ENCODE measurements around the gene ITGB7. TPM values are rescaled to one million over a fixed set of nuclear protein-coding genes. Genes with fewer than 3 reads are reported as not detected.
A peak's percentile ranks its signal among the peaks of the same experiment; 100 is the strongest.

Gene ITGB7
- total RNA-seq, 2 experiments from 2014 or later: 168 to 169 TPM

DNA sequence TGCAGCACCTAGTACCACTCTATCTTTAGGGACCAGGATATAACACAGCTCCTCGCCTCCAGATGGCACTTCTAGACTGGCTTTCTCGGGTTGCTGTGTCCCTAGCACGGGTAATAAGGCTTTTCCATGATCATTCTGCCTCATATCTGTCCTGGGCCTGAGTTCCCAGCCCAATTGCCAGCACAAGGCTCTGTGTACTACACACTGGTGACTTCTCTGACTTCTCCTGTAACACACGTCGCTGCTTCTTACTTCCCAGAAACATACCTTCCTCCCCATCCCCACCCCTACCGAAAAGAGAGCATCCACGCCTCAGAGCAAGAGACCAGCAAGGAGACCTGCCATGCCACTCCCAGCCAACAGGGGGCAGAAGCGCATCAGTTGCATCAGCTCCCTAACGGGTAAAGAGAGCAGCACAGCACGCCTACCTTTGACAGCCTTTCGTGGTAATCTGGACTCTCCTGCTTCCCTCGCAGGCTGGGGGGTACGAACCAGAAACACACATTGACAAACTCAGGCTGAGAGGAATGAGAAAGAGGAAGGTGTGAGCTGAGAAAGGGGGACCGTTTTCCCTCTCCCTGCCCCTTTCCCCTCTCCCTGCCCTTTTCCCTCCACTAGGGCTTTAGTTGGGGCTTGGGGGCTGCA, 47.7 kb downstream of the ITGB7 start:
- DNase-seq: peak; percentile 95
- no peak overlapping the region for H3K27ac Mint-ChIP-seq
- intact Hi-C loops (cut with micrococcal nuclease): loop anchor here (1.0 to 2.0 kb wide), 5 partner anchors 31 to 186 kb away; partner anchors contain the start of genes ITGB7 and PFDN5
- no peak overlapping the region for H3K4me3 Mint-ChIP-seq
- no peaks in the 10 kb centered on the region for H3K9me3 Mint-ChIP-seq
- ChIA-PET POLR2A (interaction anchor here (0.6 to 1.9 kb wide), 2 partner anchors 22 to 163 kb away, joined by 4 to 12 read pairs; partner anchors contain the start of genes AAAS, CSAD and ZNF740), CTCF (interaction anchor here (0.7 to 6.3 kb wide), 43 partner anchors 9 to 317 kb away, joined by 3 to 65 read pairs (median 6); partner anchors contain the start of genes AAAS, CSAD, ESPL1 and IGFBP6)
- no peaks in the 10 kb centered on the region for H3K27me3 Mint-ChIP-seq
- H3K36me3 Mint-ChIP-seq: no peaks in the 10 kb centered on the region
- peaks cover 6% of the 10 kb centered on the region for H3K4me1 Mint-ChIP-seq (ENCODE audit: low read depth)

DNA sequence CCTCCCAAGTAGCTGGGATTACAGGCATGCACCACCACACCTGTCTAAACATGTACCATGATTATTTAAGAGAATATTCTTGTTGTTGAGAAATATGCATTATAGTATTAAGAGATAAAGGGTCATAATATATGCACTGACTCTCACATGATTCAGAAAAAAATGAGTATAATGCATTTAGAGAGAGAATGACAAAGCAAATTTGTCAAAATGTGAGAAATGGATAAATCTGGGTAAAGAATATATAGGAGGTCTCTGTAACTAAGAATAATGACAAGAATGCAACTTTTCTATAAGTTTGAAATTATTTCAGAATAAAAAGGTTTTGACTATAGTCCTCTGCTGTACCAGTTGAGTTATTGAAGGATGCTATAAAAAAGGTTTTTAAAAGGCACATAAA, 54.7 kb downstream of the ITGB7 start:
- H3K27ac Mint-ChIP-seq: no peak overlapping the region
- no peak overlapping the region for H3K4me3 Mint-ChIP-seq
- H3K36me3 Mint-ChIP-seq: no peaks in the 10 kb centered on the region
- intact Hi-C loops (cut with micrococcal nuclease): no loop called here
- H3K9me3 Mint-ChIP-seq: no peaks in the 10 kb centered on the region
- ChIA-PET CTCF (interaction anchor here (0.6 to 1.3 kb wide), 4 partner anchors 8 to 193 kb away, joined by 3 to 6 read pairs (median 3); partner anchors contain the start of gene ESPL1), POLR2A (no interaction called here)
- H3K27me3 Mint-ChIP-seq: no peaks in the 10 kb centered on the region
- H3K4me1 Mint-ChIP-seq (ENCODE audit: low read depth): no peaks in the 10 kb centered on the region
- DNase-seq: no peak

DNA sequence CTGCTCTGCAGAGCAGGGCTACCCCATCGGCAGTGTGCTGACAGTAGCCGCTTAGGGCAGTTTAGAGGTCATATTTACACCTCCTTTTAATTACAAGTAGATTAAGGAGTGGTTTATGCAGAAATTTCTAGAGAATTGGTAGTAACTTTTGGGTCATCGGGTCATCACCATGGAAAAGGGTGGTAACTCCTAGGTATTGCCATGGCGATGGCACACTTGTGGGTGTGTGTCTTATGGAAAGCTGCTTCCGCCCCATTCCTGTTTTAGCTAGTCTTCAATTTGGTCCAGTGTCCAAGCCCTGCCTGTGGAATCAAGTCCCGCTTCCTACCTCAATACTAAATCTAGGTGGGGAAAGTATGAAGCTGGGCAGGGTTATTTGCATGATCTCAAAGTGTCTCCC, 56.0 kb downstream of the ITGB7 start:
- Mint-ChIP-seq H3K36me3 (no peaks in the 10 kb centered on the region), H3K27ac (no peak overlapping the region), H3K9me3 (no peaks in the 10 kb centered on the region), H3K4me3 (no peak overlapping the region), H3K4me1 (ENCODE audit: low read depth) (no peaks in the 10 kb centered on the region), H3K27me3 (no peaks in the 10 kb centered on the region)
- DNase-seq: no peak
- ChIA-PET CTCF (interaction anchor here (1.3 to 1.5 kb wide), 2 partner anchors 9 to 194 kb away, joined by 4 to 6 read pairs; no protein-coding TSS in a partner anchor), POLR2A (no interaction called here)
- intact Hi-C loops (cut with micrococcal nuclease): no loop called here

DNA sequence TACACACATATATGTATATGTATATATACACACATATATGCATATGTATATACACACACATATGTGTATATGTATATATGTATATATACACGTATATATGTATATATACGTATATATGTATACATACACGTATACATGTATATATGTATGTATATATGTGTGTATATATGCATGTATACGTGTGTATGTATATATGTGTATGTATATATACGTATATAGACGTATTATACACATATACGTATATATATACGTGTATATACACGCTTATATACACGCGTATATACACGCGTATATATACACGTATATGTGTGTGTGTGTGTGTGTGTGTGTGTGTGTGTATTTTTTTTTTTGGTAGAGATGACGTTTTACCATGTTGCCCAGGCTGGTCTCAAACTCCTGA, 59.4 kb downstream of the ITGB7 start:
- no peak for DNase-seq
- no peaks in the 10 kb centered on the region for H3K4me1 Mint-ChIP-seq (ENCODE audit: low read depth)
- no peaks in the 10 kb centered on the region for H3K27me3 Mint-ChIP-seq
- no peaks in the 10 kb centered on the region for H3K9me3 Mint-ChIP-seq
- POLR2A ChIA-PET: no interaction called here
- CTCF ChIA-PET: no interaction called here
- H3K27ac Mint-ChIP-seq: no peak overlapping the region
- no peak overlapping the region for H3K4me3 Mint-ChIP-seq
- intact Hi-C loops (cut with micrococcal nuclease): no loop called here
- no peaks in the 10 kb centered on the region for H3K36me3 Mint-ChIP-seq

DNA sequence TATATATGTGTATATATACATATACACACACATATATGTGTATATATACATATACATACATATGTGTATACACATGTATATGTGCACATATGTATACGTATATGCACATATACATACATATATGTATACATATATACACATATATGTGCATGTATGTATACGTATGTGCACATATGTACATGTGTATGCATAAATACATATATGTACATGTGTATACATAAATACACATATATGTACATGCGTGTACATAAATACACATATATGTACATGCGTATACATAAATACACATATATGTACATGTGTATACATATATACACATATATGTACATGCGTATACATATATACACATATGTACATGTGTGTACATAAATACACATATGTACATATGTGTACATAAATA, 59.9 kb downstream of the ITGB7 start:
- H3K27me3 Mint-ChIP-seq: no peaks in the 10 kb centered on the region
- no peaks in the 10 kb centered on the region for H3K4me1 Mint-ChIP-seq (ENCODE audit: low read depth)
- H3K27ac Mint-ChIP-seq: no peak overlapping the region
- H3K4me3 Mint-ChIP-seq: no peak overlapping the region
- no peaks in the 10 kb centered on the region for H3K36me3 Mint-ChIP-seq
- ChIA-PET POLR2A (no interaction called here), CTCF (no interaction called here)
- no peaks in the 10 kb centered on the region for H3K9me3 Mint-ChIP-seq
- no peak for DNase-seq
- intact Hi-C loops (cut with micrococcal nuclease): no loop called here

DNA sequence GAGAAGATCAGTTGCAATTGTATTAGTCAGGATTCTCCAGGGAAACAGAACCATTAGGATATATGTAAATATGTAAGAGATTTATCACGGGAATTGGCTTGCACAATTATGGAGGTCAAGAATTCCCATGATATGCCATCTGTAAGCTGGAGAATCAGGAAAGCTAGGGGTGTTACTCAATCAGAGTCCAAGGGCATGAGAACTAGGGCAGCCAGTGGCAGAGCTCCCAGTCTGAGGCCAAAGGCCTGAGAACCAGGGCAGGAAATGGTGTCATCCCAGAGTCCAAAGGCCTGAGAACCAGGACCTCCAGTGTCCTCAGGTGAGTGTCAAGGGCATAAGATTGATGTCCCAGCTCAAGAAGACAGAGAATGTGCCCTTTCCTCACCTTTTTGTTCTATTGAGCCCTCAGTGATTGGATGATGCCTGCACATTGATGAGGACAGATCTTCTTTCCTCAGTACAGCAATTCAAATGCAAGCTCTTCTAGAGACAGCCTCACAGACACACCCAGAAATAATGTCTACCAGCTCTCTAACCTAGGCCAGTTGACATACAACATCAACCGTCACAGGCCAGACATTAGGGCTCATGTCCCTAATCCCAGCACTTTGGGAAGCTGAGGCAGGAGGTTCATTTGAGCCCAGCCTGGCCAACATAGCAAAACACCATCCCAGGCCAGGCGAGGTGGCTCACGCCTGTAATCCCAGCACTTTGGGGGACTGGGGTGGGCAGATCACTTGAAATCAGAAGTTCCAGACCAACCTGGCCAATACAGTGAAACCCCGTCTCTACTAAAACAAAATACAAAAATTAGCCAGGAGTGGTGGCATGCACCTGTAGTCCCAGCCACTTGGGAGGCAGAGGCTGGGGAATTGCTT, 61.4 kb downstream of the ITGB7 start:
- H3K36me3 Mint-ChIP-seq: no peaks in the 10 kb centered on the region
- intact Hi-C loops (cut with micrococcal nuclease): no loop called here
- ChIA-PET CTCF (interaction anchor here (0.6 to 1.6 kb wide), 2 partner anchors 14 to 26 kb away, joined by 3 read pairs; no protein-coding TSS in a partner anchor), POLR2A (no interaction called here)
- no peak overlapping the region for H3K27ac Mint-ChIP-seq
- H3K9me3 Mint-ChIP-seq: no peaks in the 10 kb centered on the region
- DNase-seq: no peak
- no peak overlapping the region for H3K4me3 Mint-ChIP-seq
- no peaks in the 10 kb centered on the region for H3K4me1 Mint-ChIP-seq (ENCODE audit: low read depth)
- no peaks in the 10 kb centered on the region for H3K27me3 Mint-ChIP-seq

DNA sequence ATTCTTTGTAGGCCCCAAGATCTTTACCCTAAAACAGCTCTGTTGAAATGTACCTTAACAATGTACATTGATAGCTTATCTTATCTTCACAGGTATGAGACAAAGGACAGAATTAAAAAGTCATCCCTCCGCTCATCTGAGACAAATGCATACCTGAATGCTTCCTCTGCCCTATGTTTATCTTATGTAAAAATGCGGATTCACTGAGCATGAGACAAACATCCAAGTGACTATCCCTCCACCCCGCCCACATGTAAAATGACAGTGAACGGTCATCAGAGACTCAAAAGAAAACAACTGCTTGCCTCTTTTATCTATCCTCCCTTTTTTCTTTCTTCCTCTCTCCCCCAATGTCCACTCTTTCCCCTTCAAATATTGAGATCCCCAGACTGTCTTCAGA, 63.7 kb downstream of the ITGB7 start:
- Mint-ChIP-seq H3K36me3 (no peaks in the 10 kb centered on the region), H3K4me3 (no peak overlapping the region), H3K9me3 (peaks cover 4% of the 10 kb centered on the region), H3K27me3 (no peaks in the 10 kb centered on the region), H3K27ac (no peak overlapping the region), H3K4me1 (ENCODE audit: low read depth) (no peaks in the 10 kb centered on the region)
- POLR2A ChIA-PET: no interaction called here
- CTCF ChIA-PET: no interaction called here
- intact Hi-C loops (cut with micrococcal nuclease): no loop called here
- no peak for DNase-seq

Other genes starting within 250 kb of the ITGB7 start
- 100 to 1,000 TPM; 686 to 718 TPM for gene EIF4B, start 200.8 kb downstream of the ITGB7 start, total RNA-seq
- gene TNS2, start 157.2 kb downstream of the ITGB7 start, total RNA-seq: 1 to 10 TPM; 1.8 to 2.4 TPM
- 10 to 100 TPM; 32.8 to 35.4 TPM for gene SPRYD3, start 127.9 kb downstream of the ITGB7 start, total RNA-seq
- 1 to 10 TPM; 4.1 to 4.9 TPM for gene IGFBP6, start 109.6 kb downstream of the ITGB7 start, total RNA-seq
- gene SOAT2, start 103.8 kb downstream of the ITGB7 start, total RNA-seq: 1 to 10 TPM; 1.1 to 1.5 TPM
- gene ZNF740, start 26.5 kb downstream of the ITGB7 start, total RNA-seq: 10 to 100 TPM; 32.6 to 37.5 TPM
- gene CSAD, start 26.3 kb downstream of the ITGB7 start, total RNA-seq: 10 to 100 TPM; 21.4 to 23.7 TPM
- gene RARG, start 25.0 kb upstream of the ITGB7 start, total RNA-seq: 10 to 100 TPM; 21.8 to 25.2 TPM
- 10 to 100 TPM; 70.0 to 77.2 TPM for gene ESPL1, start 61.0 kb upstream of the ITGB7 start, total RNA-seq
- 100 to 1,000 TPM; 354 to 359 TPM for gene PFDN5, start 88.3 kb upstream of the ITGB7 start, total RNA-seq
- 10 to 100 TPM; 77.9 to 82.5 TPM for gene MYG1, start 92.4 kb upstream of the ITGB7 start, total RNA-seq
- 10 to 100 TPM; 74.5 to 80.7 TPM for gene AAAS, start 114.4 kb upstream of the ITGB7 start, total RNA-seq
- not detected for gene SP7, start 129.1 kb upstream of the ITGB7 start, total RNA-seq
- gene SP1, start 172.9 kb upstream of the ITGB7 start, total RNA-seq: 10 to 100 TPM; 66.1 to 72.8 TPM
- not detected for gene AMHR2, start 216.6 kb upstream of the ITGB7 start, total RNA-seq
- 100 to 1,000 TPM; 218 to 221 TPM for gene PRR13, start 234.5 kb upstream of the ITGB7 start, total RNA-seq
- gene PCBP2, start 244.9 kb upstream of the ITGB7 start, total RNA-seq: 100 to 1,000 TPM; 897 to 926 TPM

Data from activated CD4-positive, alpha-beta memory T cell treated with anti-CD3 and anti-CD28 coated beads for 36 hours (primary cell).